Upper lobe of right lung (tissue), 1 donor: ENCODE measurements around the gene PARP1. TPM values are rescaled to one million over a fixed set of nuclear protein-coding genes. Genes with fewer than 3 reads are reported as not detected.

Source experiments
- ATAC-seq: fragments of 200-7000 bp; cut with Tn5 transposase; one replicate; pipeline ENCODE4 v1.9.1; 2020; ENCODE audit warnings: mild to moderate bottlenecking, moderate library complexity
- DNase-seq: peaks from one replicate; pipeline ENCODE4 v3.0.0-alpha.2; 2020
- H3K27ac ChIP-seq: fragments of 200-600 bp; one replicate; pipeline ENCODE4 v1.8.0; 2022
- H3K27me3 ChIP-seq: fragments of 200-600 bp; one replicate; pipeline ENCODE4 v1.8.0; 2022; ENCODE audit warnings: mild to moderate bottlenecking
- H3K36me3 ChIP-seq: fragments of 200-600 bp; one replicate; pipeline ENCODE4 v1.8.0; 2022
- H3K4me1 ChIP-seq: fragments of 200-600 bp; one replicate; pipeline ENCODE4 v1.8.0; 2022
- H3K4me3 ChIP-seq: fragments of 200-600 bp; one replicate; pipeline ENCODE4 v1.8.0; 2022; ENCODE audit warnings: mild to moderate bottlenecking
- H3K9me3 ChIP-seq: fragments of 200-600 bp; one replicate; pipeline ENCODE4 v1.8.0; 2022
- intact Hi-C: fragments of 100-400 bp; cut with DNase I; formaldehyde crosslinking; loops from one replicate; pipeline ENCODE4 v1.11.0; 2022
- total RNA-seq: library from RNA; stranded (reverse); fragmentation: NEBNext Ultra II Directional; extraction: Animal tissue kit (Norgen Biotek cat#: 25700); gene quantifications from one replicate; pipeline ENCODE4 v1.2.1, GENCODE V29; 2021
- TF ChIP-seq, protein P1 (sequence below): fragments of 200-600 bp; IDR thresholded peaks from one replicate; pipeline ENCODE4 v1.8.0; 2022; ENCODE audit warnings: antibody characterized with exemption
- donor health status: DM: no; HTN: yes; CAD: no; lungs with severe emphysema.

PARP1 gene
- total RNA-seq, 1 donor from 2014 or later, result 64.6 TPM

DNA sequence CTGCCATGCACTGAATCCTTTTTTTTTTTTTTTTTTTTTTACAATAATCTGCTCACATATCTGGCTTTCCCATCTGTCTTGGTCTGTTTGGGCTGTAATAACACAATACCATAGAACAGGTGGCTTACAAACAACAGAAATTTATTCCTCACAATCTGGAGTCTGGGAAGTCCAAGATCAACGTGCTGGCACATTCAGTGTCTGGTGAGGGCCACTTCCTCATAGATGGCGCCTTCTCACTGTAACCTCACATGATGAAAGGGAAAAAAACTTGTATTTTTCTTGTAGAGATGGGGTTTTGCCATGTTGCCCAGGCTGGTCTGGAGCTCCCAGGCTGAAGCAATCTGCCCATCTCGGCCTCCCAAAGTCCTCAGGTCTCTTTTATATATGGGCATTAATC lies 13.0 kb upstream of the PARP1 start:
- TF ChIP-seq, protein P1, sequence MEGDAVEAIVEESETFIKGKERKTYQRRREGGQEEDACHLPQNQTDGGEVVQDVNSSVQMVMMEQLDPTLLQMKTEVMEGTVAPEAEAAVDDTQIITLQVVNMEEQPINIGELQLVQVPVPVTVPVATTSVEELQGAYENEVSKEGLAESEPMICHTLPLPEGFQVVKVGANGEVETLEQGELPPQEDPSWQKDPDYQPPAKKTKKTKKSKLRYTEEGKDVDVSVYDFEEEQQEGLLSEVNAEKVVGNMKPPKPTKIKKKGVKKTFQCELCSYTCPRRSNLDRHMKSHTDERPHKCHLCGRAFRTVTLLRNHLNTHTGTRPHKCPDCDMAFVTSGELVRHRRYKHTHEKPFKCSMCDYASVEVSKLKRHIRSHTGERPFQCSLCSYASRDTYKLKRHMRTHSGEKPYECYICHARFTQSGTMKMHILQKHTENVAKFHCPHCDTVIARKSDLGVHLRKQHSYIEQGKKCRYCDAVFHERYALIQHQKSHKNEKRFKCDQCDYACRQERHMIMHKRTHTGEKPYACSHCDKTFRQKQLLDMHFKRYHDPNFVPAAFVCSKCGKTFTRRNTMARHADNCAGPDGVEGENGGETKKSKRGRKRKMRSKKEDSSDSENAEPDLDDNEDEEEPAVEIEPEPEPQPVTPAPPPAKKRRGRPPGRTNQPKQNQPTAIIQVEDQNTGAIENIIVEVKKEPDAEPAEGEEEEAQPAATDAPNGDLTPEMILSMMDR, result no peak
- Histone ChIP-seq H3K4me1 (no peaks in the 10 kb centered on the region), H3K36me3 (no peaks in the 10 kb centered on the region), H3K27ac (no peak overlapping the region), H3K4me3 (no peak overlapping the region), H3K9me3 (no peaks in the 10 kb centered on the region), H3K27me3 (no peaks in the 10 kb centered on the region)
- intact Hi-C loops, result no loop called here
- ATAC-seq (no peak), DNase-seq (no peak)

DNA sequence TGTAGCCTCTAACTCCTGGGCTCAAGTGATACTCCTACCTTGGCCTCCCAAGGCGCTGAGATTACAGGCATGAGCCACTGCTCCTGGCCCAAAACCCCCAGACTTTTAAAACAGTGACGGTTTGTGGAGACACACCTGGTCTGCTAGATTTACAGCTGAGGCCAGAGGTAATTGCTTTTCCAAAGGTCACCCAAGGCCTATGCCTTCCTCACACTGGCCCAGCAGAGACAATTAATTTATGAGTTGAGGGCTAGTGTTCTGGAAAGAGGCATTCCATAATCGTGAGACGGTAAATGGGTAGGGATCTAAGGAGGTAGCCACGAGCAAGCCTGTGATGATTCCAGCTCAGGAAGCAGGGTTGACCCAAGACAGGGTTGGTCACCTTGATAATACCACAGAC lies 12.4 kb upstream of the PARP1 start:
- TF ChIP-seq, protein P1, result no peak

GRCh38 chr1:226419284-226420029 lies 11.6 kb upstream of the PARP1 start:
- intact Hi-C loops, result no loop called here
- DNase-seq (no peak), ATAC-seq (no peak)
- Histone ChIP-seq H3K9me3 (no peaks in the 10 kb centered on the region), H3K27ac (no peak overlapping the region), H3K4me3 (no peak overlapping the region), H3K4me1 (no peaks in the 10 kb centered on the region), H3K36me3 (no peaks in the 10 kb centered on the region), H3K27me3 (no peaks in the 10 kb centered on the region)
- TF ChIP-seq, protein P1, result no peak

More for the DNA sequence above, 12.4 kb upstream of the PARP1 start:
- Histone ChIP-seq H3K4me1 (no peaks in the 10 kb centered on the region), H3K4me3 (no peak overlapping the region), H3K27me3 (no peaks in the 10 kb centered on the region), H3K9me3 (no peaks in the 10 kb centered on the region), H3K27ac (no peak overlapping the region), H3K36me3 (no peaks in the 10 kb centered on the region)
- ATAC-seq (no peak), DNase-seq (no peak)
- intact Hi-C loops, result no loop called here

GRCh38 chr1:226417830-226418546 lies 10.1 kb upstream of the PARP1 start:
- TF ChIP-seq, protein P1, result no peak
- Histone ChIP-seq H3K4me3 (no peak overlapping the region), H3K27me3 (no peaks in the 10 kb centered on the region), H3K4me1 (no peaks in the 10 kb centered on the region), H3K27ac (no peak overlapping the region), H3K9me3 (no peaks in the 10 kb centered on the region), H3K36me3 (no peaks in the 10 kb centered on the region)
- DNase-seq (no peak), ATAC-seq (no peak)
- intact Hi-C loops, result no loop called here

DNA sequence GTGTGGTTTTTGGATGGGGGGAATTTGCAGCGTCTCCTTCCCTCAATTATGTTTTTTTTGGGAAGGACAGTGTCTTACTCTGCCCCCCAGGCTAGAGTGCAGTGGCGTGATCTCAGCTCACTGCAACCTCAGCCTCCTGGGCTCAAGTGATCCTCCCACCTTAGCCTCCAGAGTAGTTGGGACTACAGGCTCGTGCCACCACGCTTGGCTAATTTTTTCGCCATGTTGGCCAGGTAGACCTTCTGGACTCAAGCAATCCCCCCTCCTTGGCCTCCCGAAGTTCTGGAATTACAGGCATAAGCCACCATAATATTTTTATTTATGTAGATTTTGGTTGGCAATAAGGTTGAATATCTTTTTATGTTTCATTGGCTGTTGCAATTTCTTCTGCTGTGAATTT lies 9.5 kb upstream of the PARP1 start:
- no peak overlapping the region for H3K27ac ChIP-seq
- no peak for DNase-seq
- no peak for ATAC-seq
- no peak overlapping the region for H3K4me3 ChIP-seq
- no peaks in the 10 kb centered on the region for H3K36me3 ChIP-seq
- no peaks in the 10 kb centered on the region for H3K9me3 ChIP-seq
- intact Hi-C loops, result no loop called here
- TF ChIP-seq, protein P1, result no peak
- no peaks in the 10 kb centered on the region for H3K27me3 ChIP-seq
- H3K4me1 ChIP-seq, result no peaks in the 10 kb centered on the region
